Brain pericyte (primary cell): ENCODE data around the gene SMIM13.

ENCODE experiments used
- DNase-seq: peaks from one replicate; pipeline ENCODE4 v3.0.0-alpha.2; 2012; ENCODE audit warnings: low read depth, low spot score

Gene SMIM13

DNA sequence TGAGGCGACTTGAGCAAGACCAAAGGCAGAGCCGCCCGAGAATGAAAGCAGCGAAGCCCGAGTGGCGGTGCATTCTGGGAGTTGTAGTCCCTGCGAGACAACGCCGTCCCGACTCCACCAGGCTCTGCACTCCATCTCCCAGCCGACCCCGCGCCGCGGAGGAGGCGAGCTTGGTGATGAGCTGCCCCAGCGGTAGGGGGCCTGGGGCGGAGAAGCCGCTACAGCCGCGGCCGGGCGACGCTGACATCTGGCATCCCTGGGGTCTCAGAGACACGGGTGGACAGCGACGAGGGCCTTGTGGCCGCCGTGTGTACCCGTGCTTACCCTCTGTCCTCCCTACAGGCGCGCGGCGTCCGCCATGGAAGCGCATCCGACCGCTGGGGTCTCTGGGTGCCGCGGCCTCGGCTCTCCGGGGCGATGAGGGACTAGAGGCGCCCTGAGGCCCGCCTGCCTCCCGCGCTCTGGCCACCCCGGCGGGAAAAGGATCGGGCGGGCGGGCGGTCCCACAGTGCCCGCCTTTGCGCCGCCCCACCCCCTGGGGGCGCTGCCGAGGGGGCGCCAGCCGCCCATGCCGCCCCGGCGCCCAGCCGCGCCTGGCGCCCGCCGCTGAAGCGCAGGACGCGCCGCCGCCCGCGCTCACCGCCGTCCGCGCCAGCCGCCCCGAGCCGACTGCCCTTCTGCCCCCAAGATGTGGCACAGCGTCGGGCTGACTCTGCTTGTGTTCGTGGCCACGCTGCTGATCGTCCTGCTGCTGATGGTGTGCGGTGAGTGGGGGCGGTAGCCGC is at the start of gene SMIM13:
TSS of gene SMIM13 (plus strand) at position 209 of the 785 bp plus-strand sequence. CDS start at position 689, 480 bp downstream.
- peak; percentile 95 for DNase-seq

DNA sequence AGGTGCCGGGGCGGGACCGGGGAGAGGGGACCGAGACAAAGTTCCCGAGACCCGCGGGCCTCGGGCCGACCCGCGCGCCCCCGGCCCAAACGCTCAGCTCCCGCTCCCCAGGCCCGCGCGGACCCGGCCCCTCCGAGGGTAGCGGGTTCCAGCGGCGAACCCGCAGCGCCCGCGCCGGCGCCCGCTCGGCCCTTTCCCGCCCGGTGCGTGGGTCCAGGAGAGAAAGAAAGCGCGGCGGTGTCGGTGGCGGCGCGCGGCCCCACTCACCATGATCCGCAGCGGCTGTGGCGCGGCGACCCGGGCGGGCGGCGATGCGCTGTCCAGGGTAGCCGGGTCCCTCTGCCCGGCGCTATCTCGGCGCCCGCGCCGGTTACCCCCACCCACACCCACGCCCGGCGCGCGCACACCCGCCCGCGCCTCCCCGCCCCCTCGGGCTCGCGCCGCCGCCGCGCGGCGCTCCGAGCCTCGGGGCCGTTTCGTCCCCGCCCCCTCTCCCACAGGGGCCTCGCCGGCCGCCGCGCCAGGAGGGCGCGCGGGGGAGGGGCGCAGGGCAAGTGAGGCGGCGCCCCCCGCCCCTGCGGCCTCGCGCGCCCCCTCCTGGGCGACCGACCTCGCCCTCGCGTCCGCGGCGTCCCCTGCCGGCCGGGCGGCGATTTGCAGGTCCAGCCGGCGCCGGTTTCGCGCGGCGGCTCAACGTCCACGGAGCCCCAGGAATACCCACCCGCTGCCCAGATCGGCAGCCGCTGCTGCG is 49.5 kb upstream of the SMIM13 start, which contains the start of gene ELOVL2:
TSS of gene ELOVL2 (minus strand) at position 345 of the 751 bp plus-strand sequence. CDS start at position 270, 75 bp downstream.
- no peak for DNase-seq

DNA sequence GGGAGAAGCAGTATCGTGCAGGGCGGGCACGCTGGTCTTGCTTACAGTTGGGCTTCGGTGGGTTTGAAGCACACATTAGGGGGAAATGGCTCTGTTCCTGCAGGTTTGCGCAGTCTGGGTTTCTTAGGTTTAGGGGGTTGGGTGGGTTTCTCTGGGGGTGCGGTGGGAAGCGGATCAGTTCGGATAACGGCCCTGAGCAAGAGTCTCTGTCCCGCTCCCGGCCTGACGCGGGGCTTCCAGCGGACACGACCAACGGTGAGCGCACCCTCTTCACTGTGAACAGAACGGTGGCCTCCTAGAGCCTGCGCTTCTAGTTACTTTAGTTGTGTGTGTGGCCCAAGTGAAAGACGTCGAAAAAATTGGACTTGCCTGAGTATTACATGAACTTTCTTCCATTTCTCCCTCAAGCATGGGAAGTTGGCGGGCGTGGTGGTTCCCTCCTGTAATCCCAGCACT is 48.9 kb upstream of the SMIM13 start:
- no peak for DNase-seq

DNA sequence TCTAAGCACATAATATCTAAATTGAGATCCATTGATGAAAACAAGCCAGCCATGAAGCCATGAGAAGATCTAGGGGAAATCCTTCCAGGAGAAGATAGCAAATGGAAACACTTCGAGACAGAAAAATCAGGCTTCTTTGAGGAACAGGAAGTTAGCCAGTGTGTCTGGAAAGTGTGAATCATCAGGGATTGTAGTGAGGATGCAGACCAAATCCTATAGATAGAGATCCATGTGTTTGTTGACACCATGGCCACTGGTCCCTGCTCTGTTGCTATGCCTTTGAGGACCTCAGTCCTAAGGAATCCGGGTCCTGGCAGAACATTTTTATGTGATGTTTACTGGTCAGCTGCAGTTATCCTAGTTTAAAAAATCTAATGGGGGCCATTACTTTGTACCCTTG is 42.9 kb upstream of the SMIM13 start:
- DNase-seq: no peak

DNA sequence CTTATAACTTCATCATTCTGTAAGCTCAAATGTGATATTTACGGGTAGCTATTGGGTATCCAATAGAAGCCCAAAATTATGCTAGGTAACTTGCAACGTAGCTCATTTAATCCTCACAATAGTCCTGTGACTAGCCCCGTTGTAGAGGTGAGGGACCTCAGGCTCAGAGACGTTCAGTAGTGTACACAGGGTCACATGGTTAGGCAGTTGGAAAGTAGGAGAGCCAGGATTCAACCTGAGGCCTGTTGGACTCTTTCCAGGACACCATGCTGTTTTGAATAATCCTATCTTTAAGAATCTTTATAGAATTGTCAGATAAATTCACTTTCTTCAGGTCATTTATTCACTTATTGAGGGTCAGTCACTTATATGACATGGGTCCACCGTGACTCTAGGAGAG is 40.3 kb upstream of the SMIM13 start:
- DNase-seq: no peak

DNA sequence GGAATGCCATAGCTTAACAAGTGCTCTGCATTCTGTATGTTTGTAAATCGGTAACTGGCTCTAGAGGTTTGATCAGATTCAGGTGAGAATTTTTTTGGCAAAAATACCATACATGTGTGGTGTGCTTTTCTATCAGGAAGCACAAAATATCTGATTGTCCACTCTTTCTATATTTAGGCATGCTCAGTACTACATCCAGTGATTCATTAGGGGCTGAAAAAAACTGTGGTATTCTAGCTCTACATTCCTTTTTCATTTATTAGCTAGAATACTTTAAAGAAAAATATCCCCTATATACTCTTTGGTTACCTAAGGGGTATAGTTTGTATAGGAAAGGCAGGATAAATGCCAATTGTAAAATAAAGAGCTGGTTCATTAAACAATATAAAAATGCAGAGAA is 38.9 kb upstream of the SMIM13 start:
- no peak for DNase-seq

DNA sequence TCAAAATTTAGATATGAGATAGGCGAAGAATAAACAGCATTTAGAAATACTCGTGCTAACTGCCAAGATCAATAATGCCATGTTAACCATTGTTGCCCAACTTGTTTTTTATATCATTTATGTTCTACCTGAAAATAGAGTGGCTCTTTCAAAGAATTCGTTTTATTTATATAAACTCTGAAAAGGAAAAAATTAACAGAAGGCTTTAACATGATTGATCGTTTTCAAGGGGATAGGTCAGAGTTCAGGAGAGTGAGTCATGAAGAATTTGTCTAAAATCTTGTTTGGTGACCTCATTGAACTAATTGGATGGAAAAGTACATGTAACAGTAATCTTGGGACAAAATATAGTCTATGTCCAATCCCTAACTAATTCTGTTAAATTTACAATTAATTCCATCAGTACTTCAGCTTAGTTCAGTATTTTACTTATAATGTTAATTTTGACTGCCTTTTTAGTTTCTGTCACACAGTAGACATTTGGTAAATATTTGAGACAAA is 38.5 kb upstream of the SMIM13 start:
- DNase-seq: no peak

DNA sequence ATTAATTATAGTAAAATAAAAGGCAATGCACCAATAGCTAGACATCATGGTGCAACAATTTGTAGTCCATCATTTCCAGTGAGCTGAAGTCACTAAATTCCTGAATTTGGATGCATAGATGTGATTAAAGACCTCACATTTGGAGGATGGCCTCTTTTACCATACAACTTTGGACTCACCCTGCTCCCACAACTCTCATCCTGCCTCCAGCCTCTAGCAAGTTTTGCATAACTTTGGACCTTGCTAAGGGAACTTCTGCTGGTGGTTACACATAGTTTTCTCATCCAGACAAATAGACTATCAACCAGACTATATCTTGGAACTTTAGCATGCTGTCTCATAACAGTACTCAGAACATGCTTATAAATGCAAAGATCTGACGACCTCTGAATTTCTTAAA is 36.8 kb upstream of the SMIM13 start:
- no peak for DNase-seq

DNA sequence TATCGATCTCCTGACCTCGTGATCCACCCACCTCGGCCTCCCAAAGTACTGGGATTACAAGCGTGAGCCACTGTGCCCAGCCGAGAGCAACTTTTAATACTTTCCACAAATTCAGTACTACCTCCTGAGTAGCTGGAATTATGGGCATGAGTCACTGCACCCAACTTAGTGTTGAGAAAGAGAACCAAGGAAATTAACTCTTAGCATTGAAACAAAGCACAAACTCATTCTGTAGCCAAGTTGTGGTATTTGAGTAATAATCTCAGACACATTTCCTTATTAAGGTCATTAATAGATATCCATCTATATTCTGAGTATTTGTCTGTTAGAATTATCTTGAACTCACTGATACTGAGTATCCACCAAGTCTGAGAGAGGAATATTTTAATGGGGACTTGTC is 35.2 kb upstream of the SMIM13 start:
- no peak for DNase-seq

DNA sequence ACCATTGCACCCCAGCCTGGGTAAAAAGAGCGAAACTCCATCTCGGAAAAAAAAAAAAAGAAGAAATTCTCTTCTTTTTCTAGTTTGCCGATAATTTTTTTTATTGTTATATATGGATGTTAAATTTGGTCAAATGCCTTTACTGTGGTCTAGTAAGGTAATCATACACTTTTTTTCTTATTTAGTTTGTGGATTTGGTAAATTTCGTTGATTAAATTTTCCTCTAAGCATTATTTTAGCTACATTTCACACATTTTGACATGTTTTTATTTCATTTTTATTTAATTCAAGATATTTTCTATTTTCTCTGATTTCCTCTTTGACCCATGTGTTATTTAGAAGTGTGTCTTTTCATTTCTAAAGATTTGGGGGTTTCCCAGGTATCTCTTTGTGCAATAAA is 31.6 kb upstream of the SMIM13 start:
- DNase-seq: no peak

DNA sequence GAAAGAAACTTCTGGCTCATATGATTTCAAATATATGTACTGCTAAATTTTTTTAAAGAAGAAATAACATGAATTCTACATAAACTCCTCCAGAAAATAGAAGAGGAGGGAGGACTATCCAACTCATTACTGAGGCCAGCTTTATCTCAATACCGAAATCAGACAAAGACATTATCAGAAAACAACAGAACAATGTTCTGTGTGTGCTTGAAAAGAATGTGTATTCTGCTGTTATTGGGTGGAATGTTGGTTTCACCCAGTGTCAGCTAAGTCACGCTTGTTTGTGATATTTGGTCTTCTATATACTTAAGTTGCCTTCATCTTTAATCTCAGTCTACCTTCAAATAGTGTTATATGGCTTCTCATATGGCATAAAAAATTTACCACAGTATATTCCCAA is 30.9 kb upstream of the SMIM13 start:
- DNase-seq: no peak

DNA sequence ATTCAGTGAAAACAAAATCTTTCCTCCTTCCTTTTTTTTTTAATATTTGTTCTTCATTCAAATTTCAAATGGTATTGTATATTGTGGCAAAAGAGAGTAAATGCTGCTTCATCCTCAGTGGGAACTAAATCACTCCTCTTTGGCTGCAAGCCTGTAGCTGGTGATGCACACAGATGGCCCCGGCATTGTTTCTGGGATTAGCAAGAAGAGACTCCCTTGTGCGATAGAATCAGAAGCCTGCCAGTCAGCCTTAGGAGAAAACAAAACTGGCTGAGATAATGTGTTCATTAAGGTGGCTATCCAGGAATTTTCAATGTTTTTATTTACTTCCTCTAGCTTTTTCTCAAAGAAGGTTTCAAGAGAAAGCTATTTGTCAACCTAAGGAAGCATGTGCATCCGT is 28.8 kb upstream of the SMIM13 start:
- no peak for DNase-seq

DNA sequence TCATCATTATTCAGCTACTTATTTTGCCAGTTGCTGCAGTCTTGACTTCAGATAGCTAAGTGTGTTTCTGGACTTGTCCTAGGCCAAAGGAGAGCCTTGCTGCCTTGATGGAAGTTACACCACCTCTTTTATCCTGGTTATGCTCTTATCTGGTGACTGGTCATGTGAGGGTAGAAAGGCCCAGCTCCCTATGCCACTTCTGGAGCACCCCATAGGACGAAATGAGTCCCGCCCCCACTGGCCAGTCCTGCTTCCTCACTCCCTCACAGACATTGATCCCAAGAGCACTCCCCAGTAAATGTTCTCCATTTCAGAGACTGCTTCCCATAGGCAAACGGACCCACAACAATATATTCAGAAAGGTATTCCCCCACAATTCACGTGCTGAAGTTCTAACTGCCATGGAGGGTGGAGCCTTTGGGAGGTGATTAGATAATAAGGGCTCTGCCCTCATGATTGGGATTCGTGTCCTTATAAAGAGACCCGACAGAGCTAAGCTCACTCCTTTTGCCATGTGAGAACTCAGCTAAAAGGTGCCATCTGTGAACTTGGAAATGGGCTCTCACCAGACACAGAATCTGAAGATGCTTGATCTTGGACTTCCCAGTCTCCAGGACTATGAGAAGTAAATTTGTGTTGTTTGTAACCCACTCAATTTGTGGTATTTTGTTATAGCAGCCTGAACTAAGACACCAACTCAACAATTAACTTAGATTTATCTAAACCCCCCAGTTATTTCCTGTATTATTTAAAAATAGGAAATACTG is 28.0 kb upstream of the SMIM13 start:
- no peak for DNase-seq

DNA sequence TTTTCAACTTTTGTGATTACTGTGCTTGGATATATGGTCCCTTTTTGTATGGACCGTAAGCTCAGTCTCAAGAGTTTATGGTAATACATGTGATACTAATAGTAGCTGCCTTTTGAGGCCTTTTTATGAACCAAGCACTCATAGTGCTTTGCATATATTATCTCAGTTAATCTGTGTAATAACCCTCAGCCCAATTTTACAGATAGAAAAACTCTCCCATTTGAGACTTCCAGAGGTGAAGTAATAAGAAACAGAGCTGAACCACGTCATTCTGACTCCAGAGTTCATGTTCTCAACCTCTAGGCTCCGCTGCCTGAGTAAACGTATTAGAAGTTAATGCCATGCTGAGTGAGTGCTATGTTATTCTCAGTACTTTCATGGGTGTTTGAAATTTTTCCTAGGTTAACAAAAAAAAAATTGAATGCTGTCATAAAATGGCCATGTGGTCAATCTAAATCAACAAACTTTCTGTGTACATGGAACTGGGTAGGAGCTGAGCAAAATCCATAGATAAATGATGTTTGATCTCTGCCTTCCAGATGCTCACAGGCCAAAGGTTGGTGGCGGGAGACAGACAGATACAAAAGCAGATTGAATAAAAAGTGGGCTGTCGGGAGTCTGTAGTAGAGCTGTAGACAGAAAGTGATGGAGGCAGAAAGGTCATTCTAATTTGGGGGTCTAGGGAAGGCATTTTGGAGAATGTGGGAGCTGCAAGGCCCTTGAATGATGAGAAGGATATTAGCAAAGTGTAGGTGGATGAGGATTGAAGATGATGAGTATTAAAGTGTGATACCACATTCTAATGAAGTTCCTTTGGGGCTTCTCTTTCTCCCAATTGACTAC is 26.9 kb upstream of the SMIM13 start:
- DNase-seq: no peak

DNA sequence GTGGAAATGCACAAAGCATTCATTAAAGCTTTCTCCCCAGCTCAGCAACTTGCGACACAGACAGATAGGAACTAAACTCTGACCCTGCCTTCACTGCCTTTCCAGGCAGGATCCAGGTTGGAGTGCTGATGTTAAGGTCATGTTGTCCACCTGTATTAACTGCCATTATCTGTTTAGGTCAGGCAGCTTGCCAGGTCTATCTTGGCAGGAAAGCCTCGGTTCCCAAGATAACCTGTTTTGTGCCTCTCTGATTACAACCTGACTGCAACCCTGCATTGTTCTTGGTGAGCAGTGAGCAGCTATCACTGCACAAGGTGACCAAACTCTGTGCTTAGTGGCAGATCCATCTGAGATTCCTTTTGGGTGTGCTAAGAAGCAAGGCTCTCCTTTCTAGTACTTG is 26.3 kb upstream of the SMIM13 start:
- DNase-seq: no peak

DNA sequence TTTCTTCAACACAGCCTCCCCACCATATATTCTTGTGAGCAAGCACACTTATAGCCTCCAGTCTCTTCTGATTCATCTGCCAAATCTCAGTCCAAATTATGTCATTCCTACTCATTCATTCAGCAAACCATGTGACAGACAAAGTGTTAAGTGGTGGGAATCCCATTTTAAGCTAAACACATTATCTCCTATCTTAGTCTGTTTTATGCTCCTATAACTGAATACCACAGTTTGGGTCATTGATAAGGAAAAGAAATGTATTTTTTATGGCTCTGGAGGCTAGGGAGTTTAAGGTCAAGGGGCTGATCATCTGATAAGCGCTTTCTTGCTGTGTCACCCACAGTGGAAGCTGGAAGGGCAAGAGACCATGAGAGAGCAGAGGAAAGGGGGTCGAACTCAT is 23.9 kb upstream of the SMIM13 start:
- DNase-seq: no peak

DNA sequence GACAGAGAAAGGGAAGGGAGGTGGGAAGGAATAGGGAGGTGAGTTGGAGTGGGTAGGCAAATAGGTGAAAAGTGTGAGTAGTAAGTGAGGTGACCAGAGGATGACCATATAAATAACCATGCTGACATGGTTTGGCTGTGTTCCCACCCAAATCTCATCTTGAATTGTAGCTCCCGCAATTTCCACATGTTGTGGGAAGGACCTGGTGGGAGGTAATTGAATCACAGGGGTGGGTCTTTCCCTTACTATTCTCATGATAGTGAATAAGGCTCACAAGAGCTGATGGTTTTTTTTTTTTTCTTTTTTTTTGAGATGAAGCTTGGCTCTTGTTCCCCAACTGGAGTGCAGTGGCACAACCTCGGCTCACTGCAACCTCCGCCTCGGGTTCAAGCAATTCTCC is 21.5 kb upstream of the SMIM13 start:
- DNase-seq: no peak

DNA sequence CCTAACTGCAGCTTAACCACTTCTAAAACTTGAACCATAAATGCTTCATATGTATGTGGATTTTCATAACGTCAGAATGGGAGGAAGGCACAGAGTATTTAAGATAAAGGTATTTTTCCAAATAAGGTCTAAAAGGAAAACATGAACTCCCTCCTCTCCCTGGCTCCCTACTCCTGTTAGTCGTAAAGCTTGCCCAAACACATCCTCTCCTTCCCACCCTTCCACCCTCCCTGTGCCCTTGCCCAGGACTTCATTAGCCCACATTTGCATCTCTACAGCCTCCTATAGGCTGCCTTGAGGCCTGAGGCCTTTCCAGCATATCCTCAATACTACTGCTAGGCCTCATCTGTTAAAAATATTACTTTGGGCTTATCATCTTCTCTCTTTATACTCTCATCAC is 17.1 kb upstream of the SMIM13 start:
- DNase-seq: no peak

DNA sequence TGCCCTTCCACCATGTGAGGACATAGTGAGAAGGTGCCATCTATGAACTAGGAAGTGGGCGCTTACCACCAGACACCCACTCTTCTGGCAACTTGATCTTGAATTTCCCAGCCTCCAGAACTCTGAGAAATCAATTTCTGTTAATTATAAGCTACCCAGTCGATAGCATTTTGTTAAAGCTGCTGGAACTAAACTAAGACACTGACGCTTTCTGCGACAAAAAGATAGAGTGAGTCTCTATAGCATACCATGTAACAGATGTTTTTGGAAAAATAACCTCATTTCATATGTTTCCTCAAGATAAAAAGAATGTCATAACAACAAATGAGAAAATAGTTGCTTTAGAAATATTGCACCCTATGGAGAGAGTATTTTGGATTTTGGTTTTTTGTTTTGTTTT is 15.4 kb upstream of the SMIM13 start:
- no peak for DNase-seq

DNA sequence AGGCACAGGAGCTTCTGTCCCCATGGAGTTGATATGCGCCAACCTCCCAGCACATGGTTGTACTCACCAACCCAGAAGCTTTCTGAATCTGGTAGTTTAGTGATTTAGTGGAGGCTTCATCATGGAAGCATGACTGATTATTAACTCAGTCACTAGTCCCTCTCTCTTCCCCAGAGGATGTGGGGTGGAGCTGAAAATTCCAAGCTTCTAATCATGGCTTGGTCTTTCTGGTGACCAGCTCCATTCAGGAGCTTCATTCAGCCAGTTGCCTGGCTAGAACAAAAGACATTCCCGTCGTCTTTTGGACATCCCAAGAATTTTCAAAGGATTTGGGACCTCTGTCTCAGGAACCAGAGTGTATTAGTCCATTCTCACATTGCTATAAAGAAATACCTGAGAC is 13.3 kb upstream of the SMIM13 start:
- no peak for DNase-seq

DNA sequence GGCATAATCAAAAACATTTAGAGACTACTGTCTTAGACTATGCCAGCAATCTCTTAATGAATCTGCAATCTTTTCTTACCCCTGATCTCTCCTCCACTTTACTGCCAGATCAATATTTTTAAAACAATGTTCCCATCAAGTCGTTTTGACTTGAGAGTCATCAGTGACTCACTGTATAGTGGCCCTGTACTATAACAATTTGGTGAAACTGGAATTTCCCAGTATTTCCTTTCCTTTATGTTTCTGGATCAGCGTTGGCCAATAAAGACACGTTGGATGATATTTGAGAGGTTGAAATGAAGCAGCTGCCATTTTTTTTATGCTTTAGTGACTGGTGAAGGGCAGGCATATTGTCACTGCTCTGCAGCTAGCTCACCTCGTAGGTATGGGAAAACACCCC is 10.1 kb upstream of the SMIM13 start:
- DNase-seq: no peak
